Trophoblast cell (in vitro differentiated cells and primary cell): Measurements from ENCODE around the gene SPATA2L.

ENCODE experiments used
- DNase-seq, 2 donors: peaks; one replicate each; pipeline ENCODE4 v3.0.0-alpha.2; 2016
- H2AFZ ChIP-seq: 2 replicates; pipeline ENCODE4 v1.6.1; 2013; ENCODE audit warnings: low read length, moderate library complexity, mild to moderate bottlenecking; ENCODE audit not compliant: insufficient read depth, poor library complexity
- H2AK5ac ChIP-seq: 2 replicates; pipeline ENCODE4 v1.6.1; 2013; ENCODE audit warnings: mild to moderate bottlenecking, low read length
- H2BK120ac ChIP-seq: 2 replicates; pipeline ENCODE4 v1.6.1; 2013; ENCODE audit warnings: low read length, mild to moderate bottlenecking, moderate library complexity; ENCODE audit not compliant: insufficient read depth, poor library complexity
- H2BK12ac ChIP-seq: 2 replicates; pipeline ENCODE4 v1.6.1; 2013; ENCODE audit warnings: mild to moderate bottlenecking, low read length, moderate library complexity
- H2BK5ac ChIP-seq: 2 replicates; pipeline ENCODE4 v1.6.1; 2013; ENCODE audit warnings: low read length, low read depth, moderate library complexity, mild to moderate bottlenecking; ENCODE audit not compliant: poor library complexity
- H3K14ac ChIP-seq: 2 replicates; pipeline ENCODE4 v1.6.1; 2013; ENCODE audit warnings: mild to moderate bottlenecking, low read length
- H3K18ac ChIP-seq: 2 replicates; pipeline ENCODE4 v1.6.1; 2013; ENCODE audit warnings: mild to moderate bottlenecking, low read length
- H3K23ac ChIP-seq: 2 replicates; pipeline ENCODE4 v1.6.1; 2013; ENCODE audit warnings: low read length
- H3K27ac ChIP-seq: 2 replicates; pipeline ENCODE4 v1.5.1; 2013; ENCODE audit warnings: low read depth, mild to moderate bottlenecking, inconsistent platforms, low read length, moderate library complexity
- H3K27me3 ChIP-seq: 2 replicates; pipeline ENCODE4 v1.6.1; 2013; ENCODE audit warnings: inconsistent platforms, mild to moderate bottlenecking, low read length, moderate library complexity; ENCODE audit not compliant: insufficient read depth
- H3K36me3 ChIP-seq, 2 experiments: 1 replicate in 1 of 2; 2 replicates in 1 of 2; pipeline ENCODE4 v1.6.1; 2013; ENCODE audit warnings: low read length in 2 of 2, mild to moderate bottlenecking in 2 of 2, moderate library complexity in 1 of 2; ENCODE audit not compliant: insufficient read depth in 2 of 2, control insufficient read depth in 1 of 2
- H3K4ac ChIP-seq: 2 replicates; pipeline ENCODE4 v1.6.1; 2013; ENCODE audit warnings: low read depth, mild to moderate bottlenecking, low read length, moderate library complexity
- H3K4me1 ChIP-seq, 2 experiments: 1 replicate in 1 of 2; 2 replicates in 1 of 2; pipeline ENCODE4 v1.6.1; 2013; ENCODE audit warnings: low read length in 2 of 2, mild to moderate bottlenecking in 2 of 2, moderate library complexity in 1 of 2; ENCODE audit not compliant: insufficient read depth in 2 of 2, control insufficient read depth in 1 of 2
- H3K4me2 ChIP-seq: 2 replicates; pipeline ENCODE4 v1.6.1; 2013; ENCODE audit warnings: inconsistent platforms, mild to moderate bottlenecking, low read length, moderate library complexity
- H3K4me3 ChIP-seq: 2 replicates; pipeline ENCODE4 v1.5.1; 2013; ENCODE audit warnings: mild to moderate bottlenecking, low read depth, low read length, inconsistent platforms
- H3K79me1 ChIP-seq: one replicate; pipeline ENCODE4 v1.6.1; 2013; ENCODE audit warnings: low read length
- H3K79me2 ChIP-seq: 2 replicates; pipeline ENCODE4 v1.6.1; 2013; ENCODE audit warnings: low read length, mild to moderate bottlenecking; ENCODE audit not compliant: control insufficient read depth, insufficient read depth, poor library complexity
- H3K9ac ChIP-seq: 2 replicates; pipeline ENCODE4 v1.6.1; 2013; ENCODE audit warnings: mild to moderate bottlenecking, low read length
- H3K9me3 ChIP-seq: 2 replicates; pipeline ENCODE4 v1.6.1; 2013; ENCODE audit warnings: low read depth, mild to moderate bottlenecking, control low read depth, inconsistent platforms, low read length; ENCODE audit not compliant: insufficient read depth
- H4K12ac ChIP-seq: 2 replicates; pipeline ENCODE4 v1.6.1; 2013; ENCODE audit warnings: low read depth, mild to moderate bottlenecking, low read length, moderate library complexity
- H4K8ac ChIP-seq: 2 replicates; pipeline ENCODE4 v1.6.1; 2013; ENCODE audit warnings: low read depth, mild to moderate bottlenecking, low read length, moderate library complexity
- H4K91ac ChIP-seq: one replicate; pipeline ENCODE4 v1.6.1; 2013; ENCODE audit warnings: low read depth, mild to moderate bottlenecking, low read length, moderate library complexity
- WGBS: extraction: QIAGEN DNeasy Blood & Tissue Kit; methylation state at CpG from one replicate; pipeline ENCODE4 v1.1.7; 2013; ENCODE audit warnings: missing lambda C conversion rate; ENCODE audit not compliant: insufficient read length, insufficient coverage; ENCODE audit errors: extremely low coverage; 5-methylcytosine and 5-hydroxymethylcytosine counted together

SPATA2L gene

DNA sequence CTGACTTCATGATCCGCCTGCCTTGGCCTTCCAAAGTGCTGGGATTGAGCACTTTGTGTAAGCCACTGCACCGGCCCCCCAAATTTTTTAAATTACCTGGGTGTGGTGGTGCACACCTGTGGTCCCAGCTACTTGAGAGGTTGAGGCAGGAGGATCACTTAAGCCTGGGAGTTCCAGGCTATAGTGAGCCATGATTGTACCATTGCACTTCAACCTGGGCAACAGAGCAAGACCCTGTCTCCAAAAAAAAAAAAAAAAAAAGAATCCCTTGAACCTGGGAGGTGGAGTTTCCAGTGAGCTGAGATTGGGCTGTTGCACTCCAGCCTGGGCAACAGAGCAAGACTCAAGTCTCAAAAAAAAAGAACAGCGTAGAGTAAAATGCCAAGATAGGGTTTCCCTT lies 35.0 kb upstream of the SPATA2L start:
- Histone ChIP-seq H4K8ac (no peak overlapping the region), H3K9me3 (peaks cover 2% of the 10 kb centered on the region), H3K18ac (no peak overlapping the region), H4K12ac (no peak overlapping the region), H2BK5ac (no peak overlapping the region), H3K4me1 (no peaks in the 10 kb centered on the region), H2BK120ac (no peak overlapping the region), H2AK5ac (no peak overlapping the region), H3K4ac (no peak overlapping the region), H2BK12ac (no peak overlapping the region), H3K36me3 (peaks cover 82 to 84% of the 10 kb centered on the region in 2 experiments), H3K27me3 (no peaks in the 10 kb centered on the region), H3K9ac (no peak overlapping the region), H3K79me1 (no peaks in the 10 kb centered on the region), H2AFZ (no peak overlapping the region), H3K27ac (no peak overlapping the region), H3K79me2 (no peaks in the 10 kb centered on the region), H3K4me3 (no peak overlapping the region), H4K91ac (no peak overlapping the region), H3K4me2 (no peak overlapping the region), H3K14ac (no peak overlapping the region), H3K23ac (no peak overlapping the region)
- DNase-seq, result no peak
- WGBS, result no CpG with 5 or more reads among the region's 3 CpGs

DNA sequence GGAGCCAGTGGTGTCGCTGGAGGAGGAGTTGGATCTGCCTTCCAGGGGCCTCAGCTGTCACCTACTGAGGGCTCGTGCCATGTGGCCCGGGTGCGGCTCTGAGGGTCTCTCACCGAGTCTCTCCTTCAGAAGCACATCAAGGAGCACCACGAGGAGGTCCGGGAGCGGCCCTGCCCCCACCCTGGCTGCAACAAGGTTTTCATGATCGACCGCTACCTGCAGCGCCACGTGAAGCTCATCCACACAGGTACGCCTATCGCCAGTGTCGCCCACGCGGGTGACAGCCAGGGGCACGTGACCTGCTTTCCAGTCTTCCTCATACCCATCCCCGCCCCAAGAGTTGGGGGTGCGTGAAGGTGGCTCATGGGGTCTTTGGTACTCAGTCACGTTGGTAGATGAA lies 32.3 kb upstream of the SPATA2L start:
- Histone ChIP-seq H3K27ac (no peak overlapping the region), H3K36me3 (peaks cover 80 to 82% of the 10 kb centered on the region in 2 experiments), H4K91ac (no peak overlapping the region), H2BK120ac (no peak overlapping the region), H3K9ac (no peak overlapping the region), H3K23ac (no peak overlapping the region), H2AFZ (no peak overlapping the region), H3K27me3 (no peaks in the 10 kb centered on the region), H3K79me1 (no peaks in the 10 kb centered on the region), H3K4ac (no peak overlapping the region), H4K8ac (no peak overlapping the region), H3K4me3 (no peak overlapping the region), H2BK5ac (no peak overlapping the region), H2AK5ac (no peak overlapping the region), H3K79me2 (no peaks in the 10 kb centered on the region), H3K9me3 (peaks cover 1% of the 10 kb centered on the region), H3K18ac (no peak overlapping the region), H3K14ac (no peak overlapping the region), H2BK12ac (no peak overlapping the region), H3K4me1 (no peaks in the 10 kb centered on the region), H4K12ac (no peak overlapping the region), H3K4me2 (no peak overlapping the region)
- no CpG with 5 or more reads among the region's 21 CpGs for WGBS
- DNase-seq, result no peak

- H3K36me3 ChIP-seq, result peaks cover 78 to 79% of the 10 kb centered on the region in 2 experiments
- no peak overlapping the region for H2BK120ac ChIP-seq
- H3K23ac ChIP-seq, result no peak overlapping the region
- H3K79me1 ChIP-seq, result no peaks in the 10 kb centered on the region
- H3K4me1 ChIP-seq, result no peaks in the 10 kb centered on the region
- no peak overlapping the region for H4K12ac ChIP-seq
- H3K4me3 ChIP-seq, result no peak overlapping the region
- peaks cover 1% of the 10 kb centered on the region for H3K9me3 ChIP-seq
- no peak overlapping the region for H3K9ac ChIP-seq
- no peak overlapping the region for H3K27ac ChIP-seq
- H4K91ac ChIP-seq, result no peak overlapping the region
- no peak overlapping the region for H3K14ac ChIP-seq
- DNase-seq, result no peak
- no peak overlapping the region for H4K8ac ChIP-seq
- no peak overlapping the region for H3K4me2 ChIP-seq
- H2BK5ac ChIP-seq, result no peak overlapping the region
- no CpG with 5 or more reads among the region's 17 CpGs for WGBS
- H2AFZ ChIP-seq, result no peak overlapping the region
- H2BK12ac ChIP-seq, result no peak overlapping the region
- H2AK5ac ChIP-seq, result no peak overlapping the region
- no peak overlapping the region for H3K4ac ChIP-seq
- no peaks in the 10 kb centered on the region for H3K79me2 ChIP-seq
- no peaks in the 10 kb centered on the region for H3K27me3 ChIP-seq
- no peak overlapping the region for H3K18ac ChIP-seq
These were observed 31.8 kb upstream of the SPATA2L start for GRCh38 chr16:89733322-89733721.

DNA sequence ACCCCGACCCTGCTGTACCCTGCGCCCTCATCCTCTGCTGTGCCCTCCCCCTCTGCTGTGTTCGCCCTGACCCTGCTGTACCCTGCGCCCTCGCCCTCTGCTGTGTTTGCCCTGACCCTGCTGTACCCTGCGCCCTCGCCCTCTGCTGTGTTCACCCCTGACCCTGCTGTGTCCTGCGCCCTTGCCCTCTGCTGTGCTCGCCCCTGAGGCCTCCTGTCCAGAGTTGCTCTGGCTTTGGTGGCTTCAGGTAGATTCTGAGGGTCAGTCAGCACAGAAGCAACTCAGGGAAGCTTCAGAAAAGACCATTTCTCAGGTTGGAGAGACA lies 31.4 kb upstream of the SPATA2L start:
- Histone ChIP-seq H4K91ac (no peak overlapping the region), H3K14ac (no peak overlapping the region), H3K18ac (no peak overlapping the region), H3K27me3 (no peaks in the 10 kb centered on the region), H2AK5ac (no peak overlapping the region), H3K36me3 (peaks cover 74 to 76% of the 10 kb centered on the region in 2 experiments), H3K4me2 (no peak overlapping the region), H3K9me3 (peaks cover 2% of the 10 kb centered on the region), H3K23ac (no peak overlapping the region), H2AFZ (no peak overlapping the region), H3K79me2 (no peaks in the 10 kb centered on the region), H3K4ac (no peak overlapping the region), H3K4me1 (no peaks in the 10 kb centered on the region), H2BK5ac (no peak overlapping the region), H3K9ac (no peak overlapping the region), H3K4me3 (no peak overlapping the region), H4K12ac (no peak overlapping the region), H4K8ac (no peak overlapping the region), H2BK120ac (no peak overlapping the region), H3K27ac (no peak overlapping the region), H3K79me1 (no peaks in the 10 kb centered on the region), H2BK12ac (no peak overlapping the region)
- WGBS, result no CpG with 5 or more reads among the region's 9 CpGs
- no peak for DNase-seq
